HL-60 (cell line): Measurements from ENCODE around the gene NFASC.

Source experiments
- CTCF ChIP-seq: IDR thresholded peaks from one replicate; pipeline ENCODE4 v1.5.1; 2011; ENCODE audit warnings: low read length, control low read depth, inconsistent platforms; ENCODE audit not compliant: insufficient read depth
- GABPA ChIP-seq: IDR thresholded peaks from 2 replicates; pipeline ENCODE4 v1.6.1; 2012; ENCODE audit warnings: low read depth
- POLR2AphosphoS5 ChIP-seq: IDR thresholded peaks from 2 replicates; pipeline ENCODE4 v1.6.1; 2012; ENCODE audit warnings: low read depth

GRCh38 chr1:204936765-204937164 is 66.1 kb downstream of the NFASC start:
- no peak for TF ChIP-seq CTCF
- no peak for TF ChIP-seq GABPA
- TF ChIP-seq POLR2AphosphoS5: no peak
